ENCODE measurements around the gene SYT7. TPM values are rescaled to one million over a fixed set of nuclear protein-coding genes. Genes with fewer than 3 reads are reported as not detected.

Gene SYT7
- total and polyA plus RNA-seq, 2 of the 8 experiments (the other 6 are each of a cell fraction or from before 2014, with no cell fraction given): 9.6 to 10.5 TPM

DNA sequence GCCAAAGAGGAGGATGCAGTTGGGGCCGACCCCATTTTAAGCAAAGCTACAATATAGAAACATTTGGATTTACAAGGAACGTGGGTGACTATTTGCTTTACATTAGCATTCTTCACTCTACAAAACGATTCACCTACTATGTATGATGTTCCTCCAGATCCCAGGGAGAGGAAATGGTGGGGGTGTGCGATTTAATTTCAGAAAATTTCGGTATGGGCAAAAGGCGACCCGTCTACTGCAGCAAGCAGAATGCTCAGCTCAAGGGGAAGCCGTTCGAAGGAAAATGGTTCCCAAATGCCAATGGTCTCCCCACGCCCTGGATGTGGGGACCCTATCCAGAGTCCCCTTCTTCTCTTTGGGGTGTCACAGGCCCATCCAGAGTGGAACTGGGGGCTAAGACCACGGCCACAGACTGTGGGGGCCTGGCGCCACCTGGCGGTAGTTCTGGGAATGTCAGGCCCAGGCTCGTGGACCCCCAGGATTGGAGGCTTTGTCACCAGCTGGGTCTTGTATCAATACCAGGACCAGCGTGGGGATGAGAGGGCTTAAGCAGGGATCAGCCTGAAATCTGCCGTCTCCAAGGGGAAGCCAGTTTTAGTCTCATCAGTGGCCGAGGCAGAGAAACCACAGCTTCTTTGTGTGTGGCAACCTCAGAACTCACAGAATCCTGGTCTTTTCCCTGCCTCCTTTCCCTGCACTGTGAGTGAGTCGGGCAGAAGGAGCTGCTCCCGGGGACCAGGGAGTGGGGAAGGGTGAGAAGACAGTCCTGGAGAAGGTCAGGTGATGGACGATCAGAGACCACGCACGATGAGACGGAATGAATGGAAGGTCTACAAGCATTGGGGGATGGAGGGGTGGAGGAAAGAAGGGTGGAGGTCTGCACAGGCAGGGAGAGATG is 64.0 kb downstream of the SYT7 start (continued):
- TF ChIP-seq CTCF (IDR thresholded peaks at IDR 0.05; ENCODE audit: control extremely low read depth in 1 of 3, insufficient read depth in 1 of 3, low read depth in 1 of 3, low read length in 3 of 3): peak in 2 of 3 experiments; percentile 98; a peak in 3 of 4 replicates
- TF ChIP-seq JUND (IDR thresholded peaks at IDR 0.05; ENCODE audit: low read length): no peak
- TF ChIP-seq MAX (IDR thresholded peaks at IDR 0.05): peak; percentile 39; the same call in 1 of the 2 replicates
- TF ChIP-seq CHD1 (IDR thresholded peaks at IDR 0.05; ENCODE audit: low read depth, low read length): no peak
- TF ChIP-seq SIRT6 (IDR thresholded peaks at IDR 0.05; ENCODE audit: low read length): no peak
- no peak for TF ChIP-seq SP4 (IDR thresholded peaks at IDR 0.05; ENCODE audit: low read length)
- TF ChIP-seq YY1 (IDR thresholded peaks at IDR 0.05; ENCODE audit: low read depth, low read length): no peak

Data from H1 (cell line).